ENCODE measurements around the gene KRTAP12-4. TPM values are rescaled to one million over a fixed set of nuclear protein-coding genes. Genes with fewer than 3 reads are reported as not detected.

The KRTAP12-4 gene
- total and polyA plus RNA-seq, 2 donors (not counting 3 experiments of a cell fraction or from before 2014, with no cell fraction given), result not detected

DNA sequence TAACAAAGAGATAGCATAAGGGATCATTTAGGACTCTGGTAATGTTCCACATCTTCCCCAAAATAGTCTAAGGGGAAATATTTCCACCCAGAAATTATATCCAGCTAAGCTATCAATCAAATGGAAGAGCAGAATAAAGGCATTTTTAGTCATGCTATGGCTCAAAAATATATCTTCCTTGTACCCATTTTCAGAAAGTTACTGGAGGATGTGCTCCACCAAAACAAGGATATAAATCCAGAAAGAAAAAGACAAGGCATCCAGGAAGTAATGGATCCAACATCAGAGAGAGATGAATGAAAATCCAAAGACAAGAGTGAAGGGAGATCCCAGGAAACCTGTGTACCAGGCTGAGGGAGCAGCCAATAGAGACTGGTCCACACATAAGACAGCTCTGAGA, 45.3 kb downstream of the KRTAP12-4 start:
- Histone ChIP-seq H3K9me1 (replicated peaks; ENCODE audit: control insufficient read depth, extremely low read depth, insufficient read depth, low read length) (no peaks in the 10 kb centered on the region), H3K9ac (replicated peaks; ENCODE audit: extremely low read depth, insufficient read depth, low read length) (no peak overlapping the region), H4K20me1 (replicated peaks; ENCODE audit: control insufficient read depth, extremely low read depth, insufficient read depth, low read length) (no peaks in the 10 kb centered on the region), H3K27me3 (ENCODE audit: control insufficient read depth in 2 of 2, insufficient read depth in 2 of 2, low read length in 2 of 2) (peaks cover 1 to 3% of the 10 kb centered on the region in 2 experiments), H3K79me2 (ENCODE audit: control insufficient read depth, insufficient read depth, low read length) (no peaks in the 10 kb centered on the region), H3K4me2 (ENCODE audit: insufficient read depth, low read length) (no peak overlapping the region), H2AFZ (ENCODE audit: low read depth, low read length) (no peak overlapping the region), H3K9me3 (replicated peaks; ENCODE audit: control insufficient read depth, insufficient read depth, low read length) (peaks cover 5% of the 10 kb centered on the region), H3K4me3 (replicated peaks in 1 of 3; ENCODE audit: insufficient read depth in 1 of 3, low read depth in 1 of 3, low read length in 3 of 3) (no peak overlapping the region), H3K4me1 (ENCODE audit: control insufficient read depth, extremely low read depth, insufficient read depth, low read length) (no peaks in the 10 kb centered on the region), H3K36me3 (ENCODE audit: control insufficient read depth in 2 of 2, extremely low read depth in 1 of 2, insufficient read depth in 2 of 2, low read length in 2 of 2) (no peaks in the 10 kb centered on the region), H3K27ac (ENCODE audit: insufficient read depth, low read depth, low read length) (no peak overlapping the region)
- ChIA-PET CTCF (interaction anchor here (1.4 kb wide), 1 partner anchor 10 kb away, joined by 5 read pairs; no protein-coding TSS in a partner anchor), POLR2A (no interaction called here)
- intact Hi-C loops (cut with micrococcal nuclease) (loop anchor here (5.0 kb wide), 1 partner anchor 47 kb away; no protein-coding TSS in a partner anchor), dilution Hi-C loops (cut with MboI; ENCODE audit: extremely low pct_ligation_motif_present, low sequenced_read_pairs) (no loop called here)
- TF ChIP-seq POLR2AphosphoS5 (IDR thresholded peaks at IDR 0.05; ENCODE audit: insufficient read depth, low read depth, low read length) (no peak), JUN (IDR thresholded peaks at IDR 0.05; ENCODE audit: borderline replicate concordance, insufficient read depth, insufficient read length, low read depth) (no peak), FOS (IDR thresholded peaks at IDR 0.05; ENCODE audit: borderline replicate concordance, insufficient read depth, low read length) (no peak), GATA2 (IDR thresholded peaks at IDR 0.05; ENCODE audit: insufficient read depth, insufficient read length, low read depth, low read length) (no peak)
- TF ChIP-seq, protein P1, sequence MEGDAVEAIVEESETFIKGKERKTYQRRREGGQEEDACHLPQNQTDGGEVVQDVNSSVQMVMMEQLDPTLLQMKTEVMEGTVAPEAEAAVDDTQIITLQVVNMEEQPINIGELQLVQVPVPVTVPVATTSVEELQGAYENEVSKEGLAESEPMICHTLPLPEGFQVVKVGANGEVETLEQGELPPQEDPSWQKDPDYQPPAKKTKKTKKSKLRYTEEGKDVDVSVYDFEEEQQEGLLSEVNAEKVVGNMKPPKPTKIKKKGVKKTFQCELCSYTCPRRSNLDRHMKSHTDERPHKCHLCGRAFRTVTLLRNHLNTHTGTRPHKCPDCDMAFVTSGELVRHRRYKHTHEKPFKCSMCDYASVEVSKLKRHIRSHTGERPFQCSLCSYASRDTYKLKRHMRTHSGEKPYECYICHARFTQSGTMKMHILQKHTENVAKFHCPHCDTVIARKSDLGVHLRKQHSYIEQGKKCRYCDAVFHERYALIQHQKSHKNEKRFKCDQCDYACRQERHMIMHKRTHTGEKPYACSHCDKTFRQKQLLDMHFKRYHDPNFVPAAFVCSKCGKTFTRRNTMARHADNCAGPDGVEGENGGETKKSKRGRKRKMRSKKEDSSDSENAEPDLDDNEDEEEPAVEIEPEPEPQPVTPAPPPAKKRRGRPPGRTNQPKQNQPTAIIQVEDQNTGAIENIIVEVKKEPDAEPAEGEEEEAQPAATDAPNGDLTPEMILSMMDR (IDR thresholded peaks at IDR 0.05; ENCODE audit: extremely low read depth in 1 of 2, insufficient read depth in 1 of 2, low read depth in 1 of 2, low read length in 2 of 2), result no peak
- BruUV-seq (replicated peaks), result no TSS peak
- FAIRE-seq, result no peak
- DNase-seq (ENCODE audit: low read depth, low spot score), result no peak

- H3K27ac ChIP-seq (ENCODE audit: insufficient read depth, low read depth, low read length), result no peak overlapping the region
- no peak overlapping the region for H3K9ac ChIP-seq (replicated peaks; ENCODE audit: extremely low read depth, insufficient read depth, low read length)
- no peaks in the 10 kb centered on the region for H4K20me1 ChIP-seq (replicated peaks; ENCODE audit: control insufficient read depth, extremely low read depth, insufficient read depth, low read length)
- BruUV-seq (replicated peaks), result no TSS peak
- no peak overlapping the region for H3K4me3 ChIP-seq (replicated peaks in 1 of 3; ENCODE audit: insufficient read depth in 1 of 3, low read depth in 1 of 3, low read length in 3 of 3)
- no peaks in the 10 kb centered on the region for H3K36me3 ChIP-seq (ENCODE audit: control insufficient read depth in 2 of 2, extremely low read depth in 1 of 2, insufficient read depth in 2 of 2, low read length in 2 of 2)
- H3K4me1 ChIP-seq (ENCODE audit: control insufficient read depth, extremely low read depth, insufficient read depth, low read length), result no peaks in the 10 kb centered on the region
- H3K4me2 ChIP-seq (ENCODE audit: insufficient read depth, low read length), result no peak overlapping the region
- DNase-seq (ENCODE audit: low read depth, low spot score) (no peak), FAIRE-seq (no peak)
- no peaks in the 10 kb centered on the region for H3K79me2 ChIP-seq (ENCODE audit: control insufficient read depth, insufficient read depth, low read length)
- no peaks in the 10 kb centered on the region for H3K9me1 ChIP-seq (replicated peaks; ENCODE audit: control insufficient read depth, extremely low read depth, insufficient read depth, low read length)
- ChIA-PET POLR2A (no interaction called here), CTCF (no interaction called here)
- intact Hi-C loops (cut with micrococcal nuclease) (loop anchor here (5.0 kb wide), 1 partner anchor 44 kb away; no protein-coding TSS in a partner anchor), dilution Hi-C loops (cut with MboI; ENCODE audit: extremely low pct_ligation_motif_present, low sequenced_read_pairs) (no loop called here)
- no peaks in the 10 kb centered on the region for H3K9me3 ChIP-seq (replicated peaks; ENCODE audit: control insufficient read depth, insufficient read depth, low read length)
- H2AFZ ChIP-seq (ENCODE audit: low read depth, low read length), result no peak overlapping the region
- TF ChIP-seq POLR2AphosphoS5 (IDR thresholded peaks at IDR 0.05; ENCODE audit: insufficient read depth, low read depth, low read length) (no peak), EZH2 (IDR thresholded peaks at IDR 0.05; ENCODE audit: borderline replicate concordance, low read depth, low read length, severe bottlenecking) (no peak), GATA2 (IDR thresholded peaks at IDR 0.05; ENCODE audit: insufficient read depth, insufficient read length, low read depth, low read length) (no peak), FOS (IDR thresholded peaks at IDR 0.05; ENCODE audit: borderline replicate concordance, insufficient read depth, low read length) (no peak), MAX (IDR thresholded peaks at IDR 0.05; ENCODE audit: insufficient read depth, insufficient read length) (no peak), MYC (IDR thresholded peaks at IDR 0.05; ENCODE audit: low read depth, low read length) (no peak), POLR2A (IDR thresholded peaks at IDR 0.05; ENCODE audit: low read depth, low read length) (no peak), JUN (IDR thresholded peaks at IDR 0.05; ENCODE audit: borderline replicate concordance, insufficient read depth, insufficient read length, low read depth) (no peak)
- TF ChIP-seq, protein P1 (IDR thresholded peaks at IDR 0.05; ENCODE audit: extremely low read depth in 1 of 2, insufficient read depth in 1 of 2, low read depth in 1 of 2, low read length in 2 of 2), result no peak
- peaks cover 1 to 3% of the 10 kb centered on the region in 2 experiments for H3K27me3 ChIP-seq (ENCODE audit: control insufficient read depth in 2 of 2, insufficient read depth in 2 of 2, low read length in 2 of 2)
Measured at GRCh38 chr21:44606495-44606894, 48.0 kb downstream of the KRTAP12-4 start.
